ENCODE data around the gene WNT5B. TPM values are rescaled to one million over a fixed set of nuclear protein-coding genes. Genes with fewer than 3 reads are reported as not detected.

WNT5B gene
- total and polyA plus RNA-seq, 2 donors (not counting 3 experiments of a cell fraction or from before 2014, with no cell fraction given): not detected

DNA sequence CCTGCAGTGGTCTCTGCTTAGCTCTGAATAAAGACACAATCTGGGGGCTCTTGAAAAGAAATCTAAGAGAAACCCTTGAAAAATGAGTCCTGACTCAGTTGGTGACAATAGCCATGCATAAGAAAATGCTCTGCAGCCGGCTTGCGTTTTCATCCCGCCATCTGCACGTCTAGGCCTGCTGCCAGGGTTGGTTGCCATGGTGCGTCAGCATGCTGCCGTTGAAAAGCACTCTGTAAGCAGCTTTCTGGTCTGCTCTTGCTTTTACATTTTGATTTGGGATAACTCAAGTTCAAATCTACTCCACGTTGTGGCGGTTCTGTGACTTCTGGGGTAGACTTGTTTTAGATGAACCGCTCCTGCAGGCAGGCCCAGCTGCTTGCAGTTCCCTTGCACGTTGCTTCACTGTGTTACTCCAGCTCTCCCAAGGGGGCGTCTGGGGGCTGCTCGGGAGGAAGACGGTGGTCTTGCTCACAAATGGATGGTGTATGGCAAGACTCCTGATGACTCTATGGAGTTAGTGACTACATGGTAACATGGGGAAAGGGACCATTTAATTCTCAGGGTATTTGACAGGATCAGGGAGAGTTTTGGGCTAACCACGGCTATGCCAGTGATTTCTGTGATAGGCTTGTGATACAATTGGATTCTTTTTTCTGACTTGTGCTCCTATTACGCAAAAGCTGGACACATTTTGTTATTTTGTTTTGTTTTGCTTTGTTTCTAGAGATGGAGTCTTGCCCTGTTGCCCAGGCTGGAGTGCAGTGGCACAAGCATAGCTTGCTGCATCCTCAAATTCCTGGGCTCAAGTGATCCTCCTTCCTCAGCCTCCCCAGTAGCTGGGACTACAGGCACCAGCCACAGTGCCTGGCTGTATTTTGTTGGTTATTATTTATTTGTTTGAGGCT, 15.8 kb downstream of the WNT5B start:
- no peaks in the 10 kb centered on the region for H3K4me1 ChIP-seq (ENCODE audit: control insufficient read depth, extremely low read depth, insufficient read depth, low read length)
- no peaks in the 10 kb centered on the region for H3K9me1 ChIP-seq (replicated peaks; ENCODE audit: control insufficient read depth, extremely low read depth, insufficient read depth, low read length)
- H4K20me1 ChIP-seq (replicated peaks; ENCODE audit: control insufficient read depth, extremely low read depth, insufficient read depth, low read length): no peaks in the 10 kb centered on the region
- H3K9me3 ChIP-seq (replicated peaks; ENCODE audit: control insufficient read depth, insufficient read depth, low read length): no peaks in the 10 kb centered on the region
- no peak overlapping the region for H2AFZ ChIP-seq (ENCODE audit: low read depth, low read length)
- no peak overlapping the region for H3K4me3 ChIP-seq (replicated peaks in 1 of 3; ENCODE audit: insufficient read depth in 1 of 3, low read depth in 1 of 3, low read length in 3 of 3)
- FAIRE-seq (peak; percentile 78), DNase-seq (ENCODE audit: low read depth, low spot score) (peak; percentile 82)
- POLR2A ChIA-PET: interaction anchor here (0.6 kb wide), 1 partner anchor 98 kb away, joined by 3 read pairs; no protein-coding TSS in a partner anchor
- no peaks in the 10 kb centered on the region for H3K36me3 ChIP-seq (ENCODE audit: control insufficient read depth in 2 of 2, extremely low read depth in 1 of 2, insufficient read depth in 2 of 2, low read length in 2 of 2)
- intact Hi-C loops (cut with micrococcal nuclease): no loop called here
- H3K27me3 ChIP-seq (ENCODE audit: control insufficient read depth in 2 of 2, insufficient read depth in 2 of 2, low read length in 2 of 2): peaks cover 24 to 27% of the 10 kb centered on the region in 2 experiments
- no peaks in the 10 kb centered on the region for H3K79me2 ChIP-seq (ENCODE audit: control insufficient read depth, insufficient read depth, low read length)
- H3K9ac ChIP-seq (replicated peaks; ENCODE audit: extremely low read depth, insufficient read depth, low read length): no peak overlapping the region
- H3K27ac ChIP-seq (ENCODE audit: insufficient read depth, low read depth, low read length): no peak overlapping the region
- CTCF ChIA-PET: interaction anchor here (2.4 to 4.2 kb wide), 4 partner anchors 8 to 295 kb away, joined by 9 to 42 read pairs (median 26); no protein-coding TSS in a partner anchor
- TF ChIP-seq, protein P1, sequence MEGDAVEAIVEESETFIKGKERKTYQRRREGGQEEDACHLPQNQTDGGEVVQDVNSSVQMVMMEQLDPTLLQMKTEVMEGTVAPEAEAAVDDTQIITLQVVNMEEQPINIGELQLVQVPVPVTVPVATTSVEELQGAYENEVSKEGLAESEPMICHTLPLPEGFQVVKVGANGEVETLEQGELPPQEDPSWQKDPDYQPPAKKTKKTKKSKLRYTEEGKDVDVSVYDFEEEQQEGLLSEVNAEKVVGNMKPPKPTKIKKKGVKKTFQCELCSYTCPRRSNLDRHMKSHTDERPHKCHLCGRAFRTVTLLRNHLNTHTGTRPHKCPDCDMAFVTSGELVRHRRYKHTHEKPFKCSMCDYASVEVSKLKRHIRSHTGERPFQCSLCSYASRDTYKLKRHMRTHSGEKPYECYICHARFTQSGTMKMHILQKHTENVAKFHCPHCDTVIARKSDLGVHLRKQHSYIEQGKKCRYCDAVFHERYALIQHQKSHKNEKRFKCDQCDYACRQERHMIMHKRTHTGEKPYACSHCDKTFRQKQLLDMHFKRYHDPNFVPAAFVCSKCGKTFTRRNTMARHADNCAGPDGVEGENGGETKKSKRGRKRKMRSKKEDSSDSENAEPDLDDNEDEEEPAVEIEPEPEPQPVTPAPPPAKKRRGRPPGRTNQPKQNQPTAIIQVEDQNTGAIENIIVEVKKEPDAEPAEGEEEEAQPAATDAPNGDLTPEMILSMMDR (IDR thresholded peaks at IDR 0.05; ENCODE audit: extremely low read depth in 1 of 2, insufficient read depth in 1 of 2, low read depth in 1 of 2, low read length in 2 of 2): no peak
- TF ChIP-seq POLR2A (IDR thresholded peaks at IDR 0.05; ENCODE audit: low read depth, low read length) (no peak), GATA2 (IDR thresholded peaks at IDR 0.05; ENCODE audit: insufficient read depth, insufficient read length, low read depth, low read length) (no peak), FOS (IDR thresholded peaks at IDR 0.05; ENCODE audit: borderline replicate concordance, insufficient read depth, low read length) (no peak), POLR2AphosphoS5 (IDR thresholded peaks at IDR 0.05; ENCODE audit: insufficient read depth, low read depth, low read length) (no peak), MYC (IDR thresholded peaks at IDR 0.05; ENCODE audit: low read depth, low read length) (no peak), JUN (IDR thresholded peaks at IDR 0.05; ENCODE audit: borderline replicate concordance, insufficient read depth, insufficient read length, low read depth) (no peak)
- TF ChIP-seq, protein P2, sequence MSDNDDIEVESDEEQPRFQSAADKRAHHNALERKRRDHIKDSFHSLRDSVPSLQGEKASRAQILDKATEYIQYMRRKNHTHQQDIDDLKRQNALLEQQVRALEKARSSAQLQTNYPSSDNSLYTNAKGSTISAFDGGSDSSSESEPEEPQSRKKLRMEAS (IDR thresholded peaks at IDR 0.05; ENCODE audit: insufficient read depth, insufficient read length): no peak
- BruUV-seq (replicated peaks): no TSS peak
- dilution Hi-C loops (cut with MboI; ENCODE audit: extremely low pct_ligation_motif_present, low sequenced_read_pairs): loop anchor here (25.0 kb wide), 1 partner anchor 293 kb away; no protein-coding TSS in a partner anchor
- no peak overlapping the region for H3K4me2 ChIP-seq (ENCODE audit: insufficient read depth, low read length)
